NCI-H510A treated with DMSO at 0.1 percent for 48 hours (cell line): ENCODE results near the gene LY86.

ENCODE experiments used
- DNase-seq: peaks from one replicate; lab custom pipeline; 2025; lab: John Stamatoyannopoulos, UW

The LY86 gene

DNA sequence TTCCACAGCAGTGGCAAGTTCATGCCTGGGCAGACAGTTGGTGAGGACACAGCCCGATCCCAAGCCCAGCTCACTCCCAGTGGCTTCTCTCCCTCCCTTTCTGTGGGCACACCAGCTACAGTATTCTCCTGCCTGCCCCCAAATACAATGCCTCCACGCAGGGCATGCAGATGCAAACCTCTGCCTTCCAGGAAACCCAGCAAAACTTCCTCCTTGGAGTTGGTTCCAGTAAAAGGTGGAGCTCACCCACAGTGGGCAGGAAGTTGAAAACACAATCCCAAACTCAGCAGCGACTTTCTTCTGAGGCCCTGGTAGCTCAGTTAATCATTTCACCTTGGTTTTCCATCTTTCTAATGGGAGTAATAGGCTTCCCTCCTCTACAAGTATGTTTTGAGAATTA, 93.7 kb downstream of the LY86 start:
- DNase-seq = no peak

DNA sequence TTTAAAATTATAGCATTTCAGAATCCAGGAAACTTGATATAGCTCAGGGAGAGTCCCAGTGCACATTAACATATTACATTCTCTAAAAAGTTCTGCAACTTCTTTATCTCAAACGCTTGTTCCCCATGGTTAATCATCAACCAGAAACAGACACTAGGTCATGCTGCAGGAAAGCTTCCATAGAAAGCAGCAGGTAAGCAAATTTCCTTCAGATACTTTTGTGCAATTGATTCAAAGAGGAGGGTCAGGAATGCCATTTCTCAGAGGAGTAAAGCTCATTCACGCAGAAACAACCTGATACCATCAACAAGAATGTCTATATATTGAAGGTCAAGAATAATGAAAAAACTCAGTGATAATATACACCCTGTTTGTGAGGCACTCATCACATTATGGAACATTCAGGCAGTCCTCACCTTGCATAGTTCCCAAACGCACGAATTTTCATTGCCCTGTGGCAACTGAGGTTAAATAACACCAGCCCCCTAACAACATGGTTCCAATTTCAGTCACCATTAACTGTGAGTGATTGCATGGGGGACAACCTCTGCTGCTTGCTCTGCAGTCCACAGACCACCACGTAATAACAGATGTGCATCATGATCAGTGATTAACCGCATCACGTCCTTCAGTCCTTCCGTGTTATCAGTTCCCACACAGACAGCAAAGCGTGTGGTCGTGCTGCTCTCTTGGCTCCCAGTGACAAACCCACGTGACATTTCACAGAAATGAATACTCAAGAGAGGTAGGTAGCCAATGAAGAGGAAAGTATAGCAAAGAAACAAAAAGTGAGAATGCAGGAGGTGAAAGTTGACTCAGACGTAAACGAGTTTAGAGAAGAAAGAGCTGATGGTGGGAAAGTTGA, 95.7 kb downstream of the LY86 start:
- no peak for DNase-seq

DNA sequence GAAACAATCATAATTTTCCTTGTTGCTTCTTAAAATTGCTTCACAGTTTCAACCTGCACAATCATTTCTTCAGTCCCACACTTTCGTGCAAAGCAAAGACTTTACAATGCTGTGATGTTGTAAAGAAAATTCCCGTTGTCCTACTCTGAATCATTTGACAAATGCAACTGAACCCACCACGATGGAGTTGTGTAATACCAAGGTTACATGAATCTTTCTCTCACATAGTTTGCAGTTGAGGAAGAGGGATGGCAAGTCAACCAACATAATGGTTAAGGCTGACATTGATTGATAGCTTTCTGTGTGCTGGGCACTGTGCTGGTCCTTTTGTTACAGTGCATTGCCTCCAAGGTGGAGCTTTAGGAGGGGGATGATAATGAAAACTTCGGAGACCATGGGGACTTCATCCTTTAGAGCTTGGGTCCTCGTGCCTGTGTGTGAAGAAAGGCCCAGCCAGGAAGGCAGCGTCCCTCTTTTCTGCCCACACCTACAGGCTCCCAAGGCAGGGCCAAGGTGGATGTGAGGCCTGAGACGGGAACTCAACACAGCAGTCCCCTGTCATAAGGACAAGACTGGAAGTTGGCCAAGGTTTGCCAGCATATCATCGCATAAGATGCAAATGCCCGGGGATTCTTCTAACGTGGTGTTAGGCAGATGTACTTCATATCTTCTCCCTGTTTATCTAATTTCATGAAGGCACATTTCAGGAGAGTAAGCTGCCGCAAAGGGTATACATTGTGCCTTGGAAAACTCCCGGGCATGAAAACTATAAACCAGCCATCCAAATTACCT, 96.9 kb downstream of the LY86 start:
- DNase-seq = no peak

DNA sequence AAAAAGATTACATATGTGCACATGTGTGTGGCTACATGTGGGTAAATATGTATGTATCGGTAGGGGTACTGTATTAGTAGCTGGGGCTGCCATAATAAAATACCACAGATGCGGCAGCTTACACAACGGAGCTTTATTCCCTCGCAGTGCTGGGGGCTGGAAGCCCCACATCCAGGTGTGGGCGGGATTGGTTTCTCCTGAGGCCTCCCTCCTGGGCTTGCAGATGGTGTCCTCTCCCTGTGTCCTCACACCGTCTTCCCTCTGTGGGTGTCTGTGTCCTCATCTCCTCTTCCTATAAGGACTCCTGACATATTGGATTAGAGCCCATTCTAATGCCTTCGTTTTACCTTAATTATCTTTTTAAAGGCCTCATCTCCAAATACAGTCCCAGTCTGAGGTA, 97.7 kb downstream of the LY86 start:
- no peak for DNase-seq

DNA sequence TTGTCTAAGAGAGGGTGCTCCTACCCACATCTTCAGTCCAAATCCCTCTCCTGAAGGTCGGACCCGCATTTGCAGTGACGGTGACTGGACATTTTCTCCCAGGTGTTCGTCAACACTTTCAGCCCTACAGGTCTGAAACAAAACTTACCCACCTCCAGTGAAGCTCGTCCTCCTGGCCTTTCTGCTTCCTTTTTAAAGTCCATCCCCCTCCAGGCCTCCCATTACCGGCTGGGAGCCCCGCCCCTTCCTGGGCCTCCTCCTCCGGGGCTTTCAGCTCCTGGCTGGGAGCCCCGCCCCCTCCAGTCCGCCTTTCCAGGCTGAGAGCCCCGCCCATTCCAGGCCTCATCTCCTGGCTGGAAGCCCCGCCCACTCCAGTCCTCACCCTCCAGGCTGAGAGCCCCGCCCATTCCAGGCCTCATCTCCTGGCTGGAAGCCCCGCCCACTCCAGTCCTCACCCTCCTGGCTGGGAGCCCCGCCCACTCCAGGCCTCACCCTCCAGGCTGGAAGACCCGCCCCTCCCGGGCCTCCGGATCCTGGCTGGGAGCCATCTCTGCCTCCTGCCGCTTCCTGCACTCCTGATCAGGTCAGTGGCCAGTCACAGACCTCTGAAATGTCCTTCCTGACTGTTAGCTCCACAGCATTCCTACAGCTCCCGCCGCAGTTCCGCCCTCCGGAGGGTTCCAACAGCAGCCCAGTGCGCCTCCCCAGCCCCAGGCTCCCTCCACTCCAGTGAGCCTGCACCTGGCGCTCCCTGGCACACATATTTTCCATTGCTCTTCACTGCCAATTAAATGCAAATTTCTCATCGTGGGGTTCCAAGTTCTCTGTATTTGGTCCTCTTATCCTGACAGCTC, 98.5 kb downstream of the LY86 start:
- DNase-seq = peak; percentile 69

DNA sequence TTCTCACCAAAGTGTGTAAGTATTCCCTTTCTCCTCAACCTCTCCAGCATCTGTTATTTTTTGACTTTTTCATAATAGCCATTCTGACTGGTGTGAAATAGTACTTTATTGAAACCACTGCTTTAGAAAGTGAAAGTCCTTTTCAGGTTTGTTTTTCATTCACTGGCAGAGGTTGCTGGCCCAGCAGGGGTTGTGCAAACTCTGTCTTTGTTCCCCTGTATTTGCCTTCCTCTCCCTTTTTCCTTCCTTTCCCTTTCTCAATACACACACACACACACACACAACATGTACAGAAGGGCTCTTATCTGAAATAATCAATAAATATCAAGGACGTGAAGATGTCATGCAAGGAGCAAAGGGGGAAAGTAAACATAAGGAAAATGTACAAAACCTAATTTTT, 99.8 kb downstream of the LY86 start:
- DNase-seq = peak; percentile 1

DNA sequence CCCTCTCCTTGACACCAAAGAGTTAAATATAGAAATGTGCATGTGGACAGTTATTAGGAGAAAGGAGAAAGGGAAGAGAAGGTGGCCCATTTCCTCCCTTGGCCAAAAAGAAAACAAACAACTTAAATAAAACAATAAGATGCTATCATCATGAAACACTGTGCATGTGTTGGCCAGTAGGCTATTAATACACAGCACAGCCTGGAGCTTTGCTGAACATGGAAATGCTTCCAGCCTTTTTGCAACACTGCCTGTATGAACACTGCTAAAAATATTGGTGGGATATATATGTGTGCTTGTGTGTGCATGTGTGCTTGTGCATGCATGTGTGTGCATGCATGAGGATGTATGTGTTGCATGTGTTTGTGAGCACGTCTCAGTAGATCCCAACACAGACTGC, 100.4 kb downstream of the LY86 start:
- DNase-seq = no peak

DNA sequence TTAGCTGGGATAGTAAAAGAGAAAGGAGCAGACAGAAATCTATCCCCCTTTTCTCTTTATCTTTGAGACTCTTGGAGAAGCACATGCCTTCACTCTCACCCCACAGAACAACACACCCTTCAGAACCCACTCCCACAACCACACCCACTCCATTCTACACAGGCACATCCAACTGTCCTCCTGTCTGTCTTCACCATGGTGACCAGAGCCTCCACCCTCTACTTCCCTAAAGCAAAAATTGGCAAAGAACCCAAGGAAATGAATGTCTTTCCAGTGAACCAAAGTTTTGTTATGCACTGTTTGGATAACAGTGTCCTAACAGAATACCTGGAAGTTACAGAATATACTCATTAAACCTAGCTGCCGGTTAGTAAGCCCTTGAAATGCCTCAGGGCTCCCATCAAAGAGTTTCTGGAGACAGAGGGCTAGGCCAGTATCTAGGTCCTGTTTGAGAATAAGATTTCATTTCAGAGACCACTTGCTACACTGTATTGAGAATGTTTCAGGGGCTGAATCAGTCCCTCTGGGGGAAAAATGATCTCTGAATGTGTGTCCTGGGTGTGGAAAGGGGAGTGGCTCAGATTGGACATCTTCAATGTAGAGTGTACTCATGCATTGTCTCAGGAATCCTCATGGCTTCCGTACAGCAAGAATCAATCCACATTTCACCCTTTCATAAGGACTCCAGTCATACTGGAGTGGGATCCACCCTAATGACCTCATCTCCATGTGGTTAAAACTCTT, 101.1 kb downstream of the LY86 start:
- no peak for DNase-seq

DNA sequence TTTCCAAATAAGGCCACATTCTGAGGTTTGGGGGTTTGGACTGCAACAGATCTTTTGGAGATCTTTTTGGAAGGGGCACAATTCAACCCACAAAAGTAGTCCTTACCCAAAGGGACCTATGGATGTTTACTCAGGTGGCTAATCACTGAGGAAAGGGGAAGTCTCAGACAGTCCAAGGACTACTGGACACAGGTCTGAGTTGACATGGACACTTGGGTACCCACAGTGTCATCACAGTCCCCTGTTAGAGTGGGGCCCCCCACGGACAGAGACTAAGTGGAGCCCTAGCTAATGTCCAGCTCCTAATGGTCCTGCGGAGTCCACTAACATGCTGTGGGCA, 101.6 kb downstream of the LY86 start:
- DNase-seq = no peak

DNA sequence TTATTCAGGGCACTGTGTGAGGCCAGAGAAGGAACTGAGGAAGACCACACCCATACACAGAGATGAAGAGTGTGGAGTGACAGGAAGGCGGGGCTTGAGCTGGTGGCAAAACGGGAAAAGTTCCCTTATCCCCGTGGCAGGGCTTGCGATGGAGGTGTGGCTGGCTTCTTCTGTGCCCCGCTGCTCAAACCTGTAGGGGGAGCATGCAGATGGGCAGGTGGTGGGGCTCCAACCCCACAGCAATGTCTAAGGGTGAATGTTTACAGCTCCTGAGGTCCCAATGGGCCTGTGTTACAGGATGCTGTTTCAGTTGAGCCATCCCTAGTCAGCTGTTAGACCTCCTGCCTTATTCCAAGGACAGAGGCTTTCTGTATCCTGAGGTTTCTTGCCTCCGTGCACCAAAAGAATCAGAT, 105.9 kb downstream of the LY86 start:
- no peak for DNase-seq

DNA sequence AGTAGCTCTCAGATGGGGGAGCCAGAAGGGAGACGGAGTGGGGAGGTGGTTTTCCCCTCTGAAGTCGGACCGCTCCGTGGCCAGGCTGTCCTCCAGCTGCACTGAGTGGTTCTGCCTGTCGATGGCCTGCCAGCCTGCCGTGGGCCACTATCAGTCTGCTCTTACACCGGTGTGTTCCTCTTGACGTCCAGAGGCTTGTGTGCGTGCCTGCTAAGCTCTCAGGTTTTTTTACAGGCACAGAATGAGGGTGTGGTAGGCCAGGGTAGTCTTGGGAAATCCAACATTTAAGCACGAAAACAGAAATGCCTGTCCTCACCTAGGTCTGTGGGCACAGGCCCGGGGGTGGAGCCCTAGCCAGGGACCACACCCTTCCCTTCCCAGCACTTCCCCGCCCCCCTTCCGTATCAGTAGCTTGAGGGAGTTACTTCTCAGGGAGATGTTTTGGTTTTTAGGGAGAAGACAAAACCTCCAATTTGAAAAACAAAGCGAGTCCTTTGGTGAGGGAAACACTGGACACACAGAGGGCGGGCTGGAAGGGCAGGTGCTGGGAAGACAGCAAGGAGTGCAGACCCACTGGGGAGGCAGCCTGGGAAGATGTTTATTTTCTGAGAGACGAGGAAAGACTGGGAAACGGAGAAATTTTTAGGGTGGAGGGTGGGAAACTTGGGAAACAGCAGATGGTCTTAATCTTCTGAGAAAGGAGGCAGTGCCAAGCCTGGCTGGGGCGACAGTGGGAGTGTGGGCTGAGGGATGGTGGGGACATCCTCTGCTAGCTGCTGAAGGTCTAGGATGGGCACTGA, 106.5 kb downstream of the LY86 start:
- DNase-seq = no peak

DNA sequence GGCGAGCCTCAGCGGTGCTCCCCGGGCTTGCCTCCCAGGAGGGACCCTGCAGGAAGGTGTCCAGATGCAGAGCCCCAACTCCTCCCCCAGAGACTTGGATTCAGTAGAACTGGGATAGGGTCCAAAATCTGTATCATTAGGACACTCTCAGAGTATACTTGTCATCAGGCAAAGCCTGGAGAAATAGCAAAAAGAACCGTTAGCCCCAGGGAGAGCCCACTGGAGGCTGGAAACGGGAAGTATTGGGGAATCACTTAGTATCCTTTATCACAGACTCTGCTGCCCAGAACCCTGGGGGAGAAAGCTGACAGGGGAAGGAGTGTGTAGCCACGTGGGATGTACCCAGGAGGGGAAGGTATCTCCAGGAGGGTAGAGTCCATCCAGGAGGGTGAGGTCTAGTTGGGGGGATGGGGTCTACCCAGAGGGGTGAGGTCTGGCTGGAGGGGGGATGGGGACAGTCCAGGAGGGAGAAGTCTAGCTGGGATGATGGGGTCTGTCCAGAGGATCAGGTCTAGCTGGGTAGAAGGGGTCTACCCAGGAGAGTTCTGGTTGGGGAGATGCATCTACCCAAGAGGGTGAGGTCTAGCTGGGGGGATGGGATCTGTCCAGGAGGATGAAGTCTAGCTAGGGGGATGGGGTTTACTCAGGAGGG, 107.2 kb downstream of the LY86 start:
- no peak for DNase-seq

DNA sequence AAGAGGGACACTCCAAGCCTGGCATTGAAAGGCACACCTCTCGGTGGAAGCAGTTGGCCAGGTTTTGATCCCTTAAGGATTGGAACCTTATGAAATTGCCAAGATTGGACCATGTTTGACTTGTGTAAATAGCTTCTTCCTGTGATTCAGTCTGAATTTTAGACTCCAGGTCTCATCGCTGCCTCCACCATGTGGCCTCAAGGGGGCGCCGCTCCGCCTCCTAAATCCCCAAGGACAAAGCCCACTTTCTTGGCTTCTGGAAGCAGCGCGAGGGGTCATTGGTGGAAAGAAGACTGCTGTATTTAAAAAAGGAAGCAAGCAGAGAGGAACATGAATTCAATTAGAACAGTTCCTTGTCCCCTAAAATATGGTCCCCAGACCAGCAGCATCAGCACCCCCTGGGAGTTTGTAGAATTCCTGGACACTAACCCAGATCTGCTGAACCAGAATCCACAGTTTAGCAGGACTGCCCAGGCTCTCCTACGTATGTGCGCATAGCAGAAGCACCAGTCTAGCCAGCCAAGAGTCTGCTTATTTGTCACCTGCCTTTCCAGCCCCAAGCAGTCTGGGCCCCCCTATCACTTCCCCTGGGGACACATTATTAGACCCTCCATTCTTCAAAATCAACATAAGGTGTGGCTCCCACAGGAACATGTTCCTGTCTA, 108.5 kb downstream of the LY86 start:
- peak; percentile 11 for DNase-seq

DNA sequence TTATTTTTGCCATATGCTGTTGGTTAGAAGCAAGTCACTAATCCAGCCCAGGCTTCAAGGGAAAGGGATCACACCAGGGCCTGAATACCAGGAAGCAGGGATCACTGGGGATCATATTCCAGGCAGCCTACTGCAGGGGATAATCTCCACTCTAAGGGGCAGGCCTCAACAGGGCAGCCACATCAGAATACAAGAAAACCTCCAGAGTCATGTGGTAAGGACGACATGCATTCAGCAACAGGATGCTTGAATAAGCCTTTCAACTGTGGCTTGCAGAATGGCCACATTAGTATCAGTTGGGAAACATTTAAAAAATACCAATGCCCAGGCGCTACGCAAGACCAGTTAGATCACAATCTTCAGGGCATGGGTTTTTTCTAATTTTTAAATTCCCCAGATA, 109.1 kb downstream of the LY86 start:
- no peak for DNase-seq

DNA sequence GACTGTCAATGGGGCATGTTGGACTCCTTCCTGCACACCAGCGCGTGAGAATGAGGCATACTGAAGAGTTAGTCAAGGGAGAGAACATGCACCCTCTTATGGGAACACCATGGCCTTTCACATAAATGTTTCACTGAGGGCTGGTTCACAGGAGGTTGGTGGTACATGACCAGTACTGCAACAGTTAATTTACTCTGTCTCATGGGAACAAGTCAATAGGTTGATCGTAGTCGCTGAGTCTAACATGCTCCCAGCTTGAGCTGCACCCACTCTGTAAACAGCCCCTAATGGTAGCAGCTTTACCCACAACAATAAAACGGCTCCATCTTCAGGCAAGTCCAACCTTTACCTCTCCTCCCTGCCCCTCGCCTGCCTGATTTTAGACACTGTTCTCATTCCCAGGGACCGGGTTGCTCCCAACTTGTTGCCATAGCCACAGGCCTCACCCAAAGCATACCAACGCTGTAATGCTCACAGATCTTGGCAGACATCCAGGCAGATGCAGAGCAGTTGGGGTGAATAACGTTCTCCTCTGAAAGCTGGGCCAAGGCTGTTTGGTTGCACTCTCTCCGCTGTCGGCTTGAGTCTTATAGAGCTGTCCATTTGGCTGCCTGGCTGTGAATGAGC, 111.3 kb downstream of the LY86 start:
- peak; percentile 54 for DNase-seq

DNA sequence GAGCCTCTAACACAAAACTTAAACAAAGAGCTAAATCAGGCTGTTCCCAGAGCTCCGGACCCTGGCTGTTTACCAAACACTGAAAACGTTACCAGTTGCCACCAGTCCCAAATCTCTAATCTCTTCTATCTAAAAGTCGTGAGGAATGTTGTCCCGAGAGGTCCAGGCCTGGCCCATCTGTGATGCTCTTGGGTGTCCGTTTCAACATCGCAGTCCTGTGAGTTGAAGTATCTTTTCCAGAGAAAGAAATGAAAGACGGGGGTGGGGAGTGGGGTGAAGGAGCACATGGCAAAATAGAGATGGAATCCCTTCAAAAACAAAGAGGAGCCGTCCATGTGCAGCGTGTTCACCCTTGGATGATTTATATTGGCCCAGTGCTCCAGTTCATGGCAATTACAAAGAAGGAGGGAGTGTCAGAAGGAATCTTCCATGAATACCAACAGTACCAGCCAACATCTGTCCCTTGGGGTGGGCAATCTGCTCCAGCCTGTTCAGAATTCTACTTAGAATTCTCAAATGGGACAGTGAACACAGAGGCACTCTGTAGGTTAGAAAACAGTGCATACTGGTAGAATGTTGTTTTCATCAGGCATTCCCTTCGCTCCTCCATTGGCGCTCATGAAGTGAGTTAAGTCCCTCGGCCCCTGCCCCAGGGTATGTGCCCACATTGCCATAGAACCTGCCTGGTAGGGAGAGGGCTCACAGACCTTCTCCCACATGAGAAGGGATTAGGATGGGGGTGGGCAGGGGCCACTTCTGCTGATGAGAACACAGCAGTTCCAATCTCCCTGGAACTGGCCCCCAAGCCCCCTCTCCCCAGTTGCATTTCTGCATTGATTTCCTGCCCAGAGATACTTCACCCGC, 112.1 kb downstream of the LY86 start:
- no peak for DNase-seq

DNA sequence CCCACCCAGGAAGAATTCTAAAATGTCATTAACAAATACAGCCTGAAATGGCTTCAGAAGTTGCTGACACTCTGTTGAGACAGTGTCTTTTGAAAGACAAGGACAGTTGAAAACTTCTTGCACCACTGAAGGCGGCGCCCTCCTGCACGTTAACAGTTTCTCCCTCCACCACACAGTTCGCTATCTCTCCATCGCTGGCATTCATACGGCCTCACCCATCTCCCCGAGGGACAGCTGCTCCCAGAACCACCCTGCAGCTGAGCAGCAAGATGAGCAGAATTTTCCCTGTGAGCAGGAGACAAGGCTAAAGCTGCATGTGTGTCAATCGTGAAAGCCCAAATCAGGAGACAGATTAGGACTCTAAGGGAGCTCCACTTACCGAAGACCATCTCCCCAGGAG, 113.3 kb downstream of the LY86 start:
- DNase-seq = no peak

DNA sequence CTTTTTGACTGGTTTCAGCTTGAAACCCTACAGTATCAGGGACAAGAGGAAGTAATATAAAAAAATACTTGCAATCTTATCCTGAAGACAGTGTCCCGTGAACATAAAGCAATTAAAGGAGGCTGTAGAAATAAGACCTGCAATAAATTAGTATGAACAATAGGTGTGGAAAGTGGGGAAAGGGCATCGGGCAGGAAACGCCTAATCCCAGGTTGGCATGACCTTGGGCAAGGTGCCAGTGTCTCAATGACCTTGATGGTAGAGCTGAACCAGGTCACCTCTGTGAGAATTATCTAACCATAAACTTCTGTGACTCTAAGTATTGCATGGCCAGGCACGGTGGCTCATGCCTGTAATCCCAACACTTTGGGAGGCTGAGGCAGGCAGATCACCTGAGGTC, 115.2 kb downstream of the LY86 start:
- no peak for DNase-seq
